Stimulated activated naive CD4-positive, alpha-beta T cell treated with Interleukin-2 at 50 U/mL for 16 hours (primary cell): ENCODE measurements around the gene NELL1.

Experiments
- DNase-seq: peaks from one replicate; lab custom pipeline; 2025; lab: John Stamatoyannopoulos, UW

The NELL1 gene

GRCh38 chr11:21346361-21346760 lies 677.0 kb downstream of the NELL1 start:
- DNase-seq = no peak

- no peak for DNase-seq
Observed at GRCh38 chr11:21350613-21351012, 681.2 kb downstream of the NELL1 start.

GRCh38 chr11:21353425-21353824 lies 684.0 kb downstream of the NELL1 start:
- DNase-seq = no peak

- no peak for DNase-seq
Observed at GRCh38 chr11:21364866-21365624, 695.7 kb downstream of the NELL1 start.

GRCh38 chr11:21369947-21370346 lies 700.6 kb downstream of the NELL1 start:
- no peak for DNase-seq

- DNase-seq = no peak
Observed at GRCh38 chr11:21371044-21371443, 701.7 kb downstream of the NELL1 start.

- DNase-seq = no peak
Observed at GRCh38 chr11:21372672-21373071, 703.3 kb downstream of the NELL1 start.

- DNase-seq = no peak
Observed at GRCh38 chr11:21374376-21374775, 705.0 kb downstream of the NELL1 start.

GRCh38 chr11:21385669-21386440 lies 716.5 kb downstream of the NELL1 start:
- no peak for DNase-seq

GRCh38 chr11:21390430-21390829 lies 721.0 kb downstream of the NELL1 start:
- DNase-seq = no peak

GRCh38 chr11:21396342-21397008 lies 727.1 kb downstream of the NELL1 start:
- no peak for DNase-seq

- DNase-seq = no peak
Observed at GRCh38 chr11:21398195-21398594, 728.8 kb downstream of the NELL1 start.

- no peak for DNase-seq
Observed at GRCh38 chr11:21401496-21401895, 732.1 kb downstream of the NELL1 start.

GRCh38 chr11:21402274-21402673 lies 732.9 kb downstream of the NELL1 start:
- no peak for DNase-seq

GRCh38 chr11:21403069-21403468 lies 733.7 kb downstream of the NELL1 start:
- DNase-seq = no peak

- DNase-seq = no peak
Observed at GRCh38 chr11:21405422-21405821, 736.0 kb downstream of the NELL1 start.

- DNase-seq = no peak
Observed at GRCh38 chr11:21410513-21410912, 741.1 kb downstream of the NELL1 start.

GRCh38 chr11:21411104-21411503 lies 741.7 kb downstream of the NELL1 start:
- no peak for DNase-seq

- no peak for DNase-seq
Observed at GRCh38 chr11:21411597-21411996, 742.2 kb downstream of the NELL1 start.

GRCh38 chr11:21412652-21413383 lies 743.4 kb downstream of the NELL1 start:
- no peak for DNase-seq

- no peak for DNase-seq
Observed at GRCh38 chr11:21414953-21415352, 745.6 kb downstream of the NELL1 start.

- no peak for DNase-seq
Observed at GRCh38 chr11:21415606-21416005, 746.2 kb downstream of the NELL1 start.
